Upper lobe of left lung (tissue), 4 donors: ENCODE measurements around the gene KIAA1614.

Source experiments
- POLR2AphosphoS5 ChIP-seq, 2 donors: sonication (generic); formaldehyde crosslinking; IDR thresholded peaks; one replicate each; pipeline ENCODE4 v1.5.1; 2017; ENCODE audit warnings: antibody characterized with exemption in 2 of 2
- TF ChIP-seq, protein P1 (sequence below), 6 experiments: fragments of 450-650 bp in 4 of 6; fragments of 200-600 bp in 2 of 6; sonication (generic) in 2 of 6; IDR thresholded peaks; one replicate each; pipeline ENCODE4 v1.5.1; 2016 to 2019; ENCODE audit warnings: antibody characterized with exemption in 6 of 6

DNA sequence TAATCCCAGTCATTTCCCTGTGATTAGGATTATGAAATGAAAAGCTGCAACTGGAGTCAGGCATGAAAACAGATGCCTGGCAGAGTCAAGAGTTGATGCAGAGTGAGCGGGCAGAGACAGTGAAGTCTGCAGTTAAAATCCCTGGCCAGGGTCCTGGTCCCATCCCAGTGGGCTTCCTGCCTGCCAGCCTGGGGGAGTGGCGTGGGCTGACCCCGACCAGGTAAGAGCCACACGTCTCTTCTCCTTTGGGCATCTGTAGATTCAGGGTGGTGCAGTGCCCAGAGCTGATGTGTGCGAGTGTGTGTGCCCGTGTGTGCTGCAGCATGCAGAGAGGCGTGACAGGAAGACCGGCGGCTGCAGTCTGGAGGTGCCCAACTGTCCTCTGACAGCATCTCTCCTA lies 6.2 kb upstream of the KIAA1614 start:
- TF ChIP-seq, protein P1, sequence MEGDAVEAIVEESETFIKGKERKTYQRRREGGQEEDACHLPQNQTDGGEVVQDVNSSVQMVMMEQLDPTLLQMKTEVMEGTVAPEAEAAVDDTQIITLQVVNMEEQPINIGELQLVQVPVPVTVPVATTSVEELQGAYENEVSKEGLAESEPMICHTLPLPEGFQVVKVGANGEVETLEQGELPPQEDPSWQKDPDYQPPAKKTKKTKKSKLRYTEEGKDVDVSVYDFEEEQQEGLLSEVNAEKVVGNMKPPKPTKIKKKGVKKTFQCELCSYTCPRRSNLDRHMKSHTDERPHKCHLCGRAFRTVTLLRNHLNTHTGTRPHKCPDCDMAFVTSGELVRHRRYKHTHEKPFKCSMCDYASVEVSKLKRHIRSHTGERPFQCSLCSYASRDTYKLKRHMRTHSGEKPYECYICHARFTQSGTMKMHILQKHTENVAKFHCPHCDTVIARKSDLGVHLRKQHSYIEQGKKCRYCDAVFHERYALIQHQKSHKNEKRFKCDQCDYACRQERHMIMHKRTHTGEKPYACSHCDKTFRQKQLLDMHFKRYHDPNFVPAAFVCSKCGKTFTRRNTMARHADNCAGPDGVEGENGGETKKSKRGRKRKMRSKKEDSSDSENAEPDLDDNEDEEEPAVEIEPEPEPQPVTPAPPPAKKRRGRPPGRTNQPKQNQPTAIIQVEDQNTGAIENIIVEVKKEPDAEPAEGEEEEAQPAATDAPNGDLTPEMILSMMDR (IDR thresholded peaks at IDR 0.05) = no peak
- no peak for TF ChIP-seq POLR2AphosphoS5 (IDR thresholded peaks at IDR 0.05)
